HG03558 (cell line): Measurements from ENCODE around the gene CARD9.
"Not testable (repeated sequence)": the region's sequence is repeated elsewhere in the genome, so short reads cannot be mapped to it uniquely, and the experiment has no call there.

ENCODE experiments used
- ATAC-seq: cut with Tn5 transposase; IDR thresholded peaks from one replicate; pipeline ENCODE4 v1.9.1; 2021; ENCODE audit warnings: moderate number of reproducible peaks; ENCODE audit not compliant: unreplicated experiment; ENCODE audit errors: extremely low read depth

Gene CARD9, protein sequence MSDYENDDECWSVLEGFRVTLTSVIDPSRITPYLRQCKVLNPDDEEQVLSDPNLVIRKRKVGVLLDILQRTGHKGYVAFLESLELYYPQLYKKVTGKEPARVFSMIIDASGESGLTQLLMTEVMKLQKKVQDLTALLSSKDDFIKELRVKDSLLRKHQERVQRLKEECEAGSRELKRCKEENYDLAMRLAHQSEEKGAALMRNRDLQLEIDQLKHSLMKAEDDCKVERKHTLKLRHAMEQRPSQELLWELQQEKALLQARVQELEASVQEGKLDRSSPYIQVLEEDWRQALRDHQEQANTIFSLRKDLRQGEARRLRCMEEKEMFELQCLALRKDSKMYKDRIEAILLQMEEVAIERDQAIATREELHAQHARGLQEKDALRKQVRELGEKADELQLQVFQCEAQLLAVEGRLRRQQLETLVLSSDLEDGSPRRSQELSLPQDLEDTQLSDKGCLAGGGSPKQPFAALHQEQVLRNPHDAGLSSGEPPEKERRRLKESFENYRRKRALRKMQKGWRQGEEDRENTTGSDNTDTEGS

DNA sequence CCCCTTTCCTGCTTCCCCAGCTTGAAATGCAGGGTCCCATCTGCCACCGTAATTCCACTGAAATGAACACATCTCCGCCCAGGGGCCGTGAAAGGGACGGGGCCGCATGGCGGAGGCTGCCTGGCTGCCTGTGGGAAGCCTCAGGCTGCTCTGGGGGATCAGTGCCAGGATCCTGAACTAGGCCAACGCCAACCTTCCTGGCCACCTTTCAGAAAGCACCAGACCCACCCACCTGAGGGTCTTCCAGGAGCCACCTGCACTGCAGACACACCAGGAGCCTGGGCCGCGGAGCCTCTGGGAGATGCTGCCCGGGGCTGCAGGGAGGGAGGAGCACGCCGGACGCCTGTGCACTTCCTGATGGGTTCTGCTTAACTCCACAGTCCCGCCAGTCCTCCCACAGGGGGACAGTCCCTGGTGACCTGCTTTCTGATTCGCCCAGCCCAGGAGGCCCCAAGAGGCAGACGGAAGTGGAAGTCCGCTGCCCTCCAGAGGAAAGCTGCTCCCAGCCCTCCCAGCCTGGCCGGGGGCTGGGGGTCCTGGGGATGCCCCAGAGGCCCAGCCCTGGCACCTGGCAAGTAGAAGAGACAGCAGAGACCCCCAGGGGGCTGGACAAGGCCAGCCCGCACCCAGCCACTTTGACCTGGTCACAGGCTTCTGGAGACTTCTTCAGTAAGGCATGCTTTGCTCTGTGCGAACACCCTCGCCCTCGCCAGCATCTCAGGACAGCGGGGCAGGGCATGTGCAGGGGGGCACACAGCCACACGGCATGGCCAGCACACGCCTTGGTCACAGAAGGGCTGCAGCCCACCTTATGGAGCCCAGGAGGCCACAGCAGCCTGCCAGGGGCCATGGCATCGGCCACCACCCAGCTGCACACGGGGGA is at the start of gene CARD9:
Gene CARD9, minus strand, starts transcription at position 370 of the 883 bp plus-strand sequence. CDS start 1,591 bp downstream, outside the sequence.
- no peak for ATAC-seq

DNA sequence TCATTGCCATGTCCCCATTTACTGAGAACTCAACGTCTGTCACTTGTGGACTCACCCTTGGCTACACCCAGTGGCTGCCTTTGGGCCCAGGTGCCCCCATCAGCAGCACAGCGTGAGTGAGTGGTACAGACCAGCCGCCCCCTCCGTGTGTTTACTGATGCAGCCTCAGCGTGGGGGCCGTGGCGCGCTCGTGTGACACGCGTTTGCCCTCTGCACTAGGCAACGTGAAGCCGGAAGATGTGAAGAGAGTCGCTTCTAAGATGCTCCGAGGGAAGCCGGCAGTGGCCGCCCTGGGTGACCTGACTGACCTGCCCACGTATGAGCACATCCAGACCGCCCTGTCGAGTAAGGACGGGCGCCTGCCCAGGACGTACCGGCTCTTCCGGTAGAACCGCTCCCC is 49.4 kb upstream of the CARD9 start:
- no peak for ATAC-seq

DNA sequence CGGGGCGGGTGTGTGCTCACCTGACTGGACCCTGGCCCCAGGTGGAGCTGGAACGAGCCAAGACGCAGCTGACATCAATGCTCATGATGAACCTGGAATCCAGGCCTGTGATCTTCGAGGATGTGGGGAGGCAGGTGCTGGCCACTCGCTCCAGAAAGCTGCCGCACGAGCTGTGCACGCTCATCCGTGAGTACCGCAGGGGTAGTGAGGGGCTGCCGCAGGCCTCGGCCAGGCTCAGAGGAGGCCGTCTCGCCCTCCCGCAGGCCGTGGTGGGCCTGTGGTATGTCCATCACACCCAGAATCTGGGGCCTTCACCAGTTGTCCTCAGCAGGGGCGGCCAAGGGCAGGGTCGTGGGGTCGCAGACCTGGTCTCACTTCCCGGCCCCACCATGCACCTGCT is 48.3 kb upstream of the CARD9 start:
- ATAC-seq: no peak

DNA sequence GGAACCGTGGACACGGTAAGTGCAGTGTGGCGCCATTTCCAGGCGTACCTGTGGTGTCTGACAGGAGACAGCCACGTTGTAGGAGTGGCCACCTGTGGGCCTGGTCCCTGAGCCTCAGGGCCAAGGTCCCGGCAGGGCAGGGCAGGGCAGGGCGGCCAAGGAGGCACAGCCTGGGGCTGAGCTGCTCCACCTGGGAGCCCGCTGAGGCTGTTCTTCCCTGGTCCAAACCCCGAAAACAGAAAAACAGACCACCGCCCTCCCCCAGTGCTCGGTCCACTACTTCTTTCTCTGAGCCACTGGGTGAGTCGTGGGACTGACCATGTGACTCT is 45.6 kb upstream of the CARD9 start:
- no peak for ATAC-seq

DNA sequence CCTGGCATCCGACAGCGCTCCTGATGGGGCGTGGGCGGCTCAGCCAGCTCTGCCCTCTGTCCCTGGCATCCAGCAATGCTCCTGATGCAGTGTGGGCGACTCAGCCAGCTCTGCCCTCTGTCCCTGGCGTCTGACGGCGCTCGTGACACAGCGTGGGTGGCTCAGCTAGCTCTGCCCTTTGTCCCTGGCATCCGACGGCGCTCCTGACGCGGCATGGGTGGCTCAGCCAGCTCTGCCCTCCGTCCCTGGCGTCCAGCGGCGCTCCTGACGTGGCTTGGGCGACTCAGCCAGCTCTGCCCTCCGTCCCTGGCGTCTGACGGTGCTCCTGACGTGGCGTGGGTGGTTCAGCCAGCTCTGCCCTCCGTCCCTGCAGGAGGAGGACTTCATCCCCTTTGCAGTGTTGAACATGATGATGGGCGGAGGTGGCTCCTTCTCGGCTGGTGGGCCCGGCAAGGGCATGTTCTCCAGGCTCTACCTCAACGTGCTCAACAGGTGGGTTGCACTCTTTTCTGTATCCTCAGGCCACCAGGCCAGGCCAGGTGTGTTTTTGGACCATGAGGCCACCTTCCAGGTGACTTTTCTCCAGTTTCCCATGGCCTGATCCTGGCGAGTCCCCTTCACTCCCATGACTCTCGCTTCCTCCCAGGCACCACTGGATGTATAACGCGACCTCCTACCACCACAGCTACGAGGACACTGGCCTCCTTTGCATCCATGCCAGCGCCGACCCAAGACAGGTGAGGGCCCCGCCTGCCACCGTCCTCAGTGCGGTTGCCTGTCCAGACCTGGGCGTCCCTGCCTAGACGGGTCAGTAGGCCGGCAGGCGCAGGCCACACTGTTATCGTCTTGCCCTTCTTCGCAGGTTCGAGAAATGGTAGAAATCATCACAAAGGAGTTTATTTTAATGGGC is 45.0 kb upstream of the CARD9 start:
- ATAC-seq: no peak

DNA sequence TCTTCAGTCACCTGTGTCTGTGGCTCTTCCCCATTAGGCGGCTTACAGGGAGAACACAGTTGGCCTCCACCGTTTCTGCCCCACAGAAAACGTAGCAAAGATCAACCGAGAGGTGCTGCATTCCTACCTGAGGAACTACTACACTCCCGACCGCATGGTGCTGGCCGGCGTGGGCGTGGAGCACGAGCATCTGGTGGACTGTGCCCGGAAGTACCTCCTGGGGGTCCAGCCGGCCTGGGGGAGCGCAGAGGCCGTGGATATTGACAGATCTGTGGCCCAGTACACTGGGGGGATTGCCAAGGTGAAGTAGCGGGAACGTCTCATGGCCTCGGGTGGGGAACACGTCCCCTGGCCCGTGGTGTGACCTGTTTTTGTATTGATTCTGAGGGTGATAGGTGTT is 43.4 kb upstream of the CARD9 start:
- ATAC-seq: no peak

DNA sequence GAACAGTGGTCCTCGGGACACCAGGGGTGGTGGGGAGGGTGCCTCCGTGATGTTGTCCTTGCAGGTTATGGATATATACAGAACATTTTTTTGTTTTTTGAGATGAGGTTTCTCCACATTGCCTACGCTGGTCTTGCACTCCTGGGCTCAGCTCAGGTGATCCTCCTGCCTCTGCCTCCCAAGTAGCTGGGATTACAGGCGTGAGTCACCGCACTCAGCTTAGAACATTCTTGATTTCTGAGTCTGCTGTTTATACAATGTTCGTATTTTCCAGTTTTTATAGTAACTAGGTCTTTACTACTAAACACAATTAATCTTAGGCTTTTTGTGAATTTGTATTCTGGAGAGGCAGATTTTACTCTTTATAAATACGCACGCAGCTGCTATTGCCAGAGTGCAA is 43.0 kb upstream of the CARD9 start:
- no peak for ATAC-seq

DNA sequence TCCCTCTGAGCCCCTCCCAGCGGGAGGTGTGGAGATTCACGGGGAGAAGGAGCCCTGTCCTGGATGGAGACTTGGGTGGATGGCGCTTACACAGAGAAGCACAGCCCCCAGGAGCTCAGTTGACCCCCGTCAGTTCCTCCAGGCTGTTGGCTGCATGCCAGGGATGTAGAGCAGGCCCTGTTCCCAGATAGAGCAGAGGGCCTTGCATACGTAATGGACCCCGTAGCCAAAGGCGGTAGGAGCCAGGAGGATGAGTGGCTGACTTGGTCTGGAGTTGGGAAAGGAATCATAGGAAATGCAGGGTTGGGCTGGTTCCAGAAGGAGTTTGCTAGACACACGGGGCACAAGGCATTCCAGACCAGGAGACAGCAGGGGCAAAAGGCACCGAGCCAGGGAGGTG is 39.5 kb upstream of the CARD9 start:
- ATAC-seq: no peak

DNA sequence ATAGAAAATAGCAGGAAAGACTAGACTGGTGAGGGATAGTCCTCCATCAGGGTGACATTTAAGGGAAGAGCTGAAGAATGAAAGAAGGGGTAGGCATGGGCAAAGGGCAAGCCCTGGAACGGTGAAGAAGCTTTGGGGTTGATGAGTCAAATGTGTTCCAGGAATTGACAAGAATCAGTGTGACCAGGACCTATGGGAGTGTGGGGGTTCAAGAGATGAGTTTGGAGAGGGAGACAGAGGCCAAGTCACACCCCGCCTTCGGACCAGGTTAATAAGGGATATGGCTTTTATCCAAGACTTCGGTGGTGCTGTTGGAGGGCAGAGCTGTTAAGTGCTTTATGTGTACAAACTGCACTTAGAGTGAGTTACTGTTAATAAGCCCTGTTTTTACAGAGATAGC is 37.9 kb upstream of the CARD9 start:
- no peak for ATAC-seq

DNA sequence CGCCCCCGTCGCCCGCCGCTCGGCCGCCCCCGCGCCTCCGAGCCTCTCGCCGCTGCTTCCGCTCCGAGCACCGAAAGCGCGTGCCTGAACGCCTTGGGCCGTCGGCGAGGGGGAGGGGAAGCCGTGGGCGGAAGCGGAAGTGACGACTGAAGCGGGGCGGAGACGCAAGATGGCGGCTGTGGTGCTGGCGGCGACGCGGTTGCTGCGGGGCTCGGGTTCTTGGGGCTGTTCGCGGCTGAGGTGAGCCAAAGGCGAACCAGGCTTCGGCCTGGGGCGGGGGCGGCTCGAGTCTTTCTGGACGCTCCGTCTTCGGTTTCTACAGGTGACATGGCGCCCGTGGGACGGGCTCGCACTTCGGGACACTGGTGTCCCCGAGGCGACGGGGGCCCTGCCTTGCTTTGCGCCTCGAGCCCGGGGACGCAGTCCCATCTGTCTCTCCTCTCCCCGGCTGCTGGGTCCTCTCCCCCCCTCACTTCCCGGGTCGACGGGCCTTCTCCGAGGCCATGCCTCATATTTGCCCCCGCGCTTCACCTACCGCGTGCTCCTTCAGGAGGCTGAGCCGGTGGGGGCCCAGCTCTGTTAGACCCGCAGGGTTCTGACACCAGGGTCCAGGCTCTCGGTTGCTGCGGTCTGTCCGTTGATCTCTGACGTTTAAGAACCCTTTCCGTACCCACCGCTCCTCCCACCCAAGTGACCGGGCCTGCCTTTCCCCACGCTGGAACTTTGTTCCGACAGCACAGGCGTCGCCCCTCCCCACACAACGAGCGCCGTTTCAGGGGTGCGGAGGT is 37.2 kb upstream of the CARD9 start, which contains the start of the genes ENTR1 and PMPCA:
Gene ENTR1, minus strand, starts transcription at position 115 of the 788 bp plus-strand sequence. CDS start 217 bp downstream, outside the sequence.
Gene PMPCA, plus strand, starts transcription at position 159 of the 788 bp plus-strand sequence. Its CDS starts 11 bp downstream, at position 170.
- ATAC-seq: peak; percentile 48

DNA sequence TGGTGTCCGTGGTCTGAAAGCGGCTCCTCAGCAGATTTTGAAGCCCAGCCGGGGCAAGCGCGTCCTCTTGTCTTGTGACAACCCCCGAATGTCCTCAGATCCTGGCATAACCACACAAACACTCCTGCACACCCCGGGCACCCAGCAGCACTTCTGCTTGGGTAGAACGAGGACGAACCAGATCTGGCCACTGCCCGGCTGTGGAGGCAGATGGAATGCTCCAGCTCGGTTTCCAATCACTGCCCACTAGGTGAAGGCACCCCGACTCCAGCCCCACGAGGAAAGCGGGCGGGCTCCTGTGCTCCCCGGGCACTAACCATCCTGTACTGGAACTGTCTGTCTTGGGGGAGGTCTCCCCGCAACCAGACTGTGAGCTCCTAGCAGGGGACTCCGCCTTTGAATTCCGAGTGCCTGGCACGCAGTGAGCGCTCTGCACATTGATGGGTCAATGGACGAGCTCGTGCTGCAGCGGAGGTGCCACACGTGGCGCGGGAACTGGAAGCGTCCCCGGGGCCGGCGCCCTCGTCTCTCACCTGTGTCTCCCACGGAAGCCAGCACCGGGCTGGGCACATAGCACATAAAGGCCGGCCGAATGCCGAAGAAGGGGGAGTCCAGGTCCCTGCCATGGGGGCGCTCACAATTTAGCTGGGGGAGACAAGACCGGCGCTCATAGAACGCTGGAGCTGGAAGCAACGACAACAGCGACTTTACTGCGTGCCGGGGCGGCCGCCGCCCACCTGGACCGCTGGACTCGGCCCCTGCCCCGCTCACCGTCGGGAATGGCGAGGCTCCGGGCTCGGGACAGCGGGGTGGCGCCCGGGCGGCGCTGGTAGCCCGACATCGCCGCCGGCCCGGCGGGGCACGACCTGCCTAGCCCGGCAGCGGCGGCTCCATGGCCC is 36.3 kb upstream of the CARD9 start:
- no peak for ATAC-seq

DNA sequence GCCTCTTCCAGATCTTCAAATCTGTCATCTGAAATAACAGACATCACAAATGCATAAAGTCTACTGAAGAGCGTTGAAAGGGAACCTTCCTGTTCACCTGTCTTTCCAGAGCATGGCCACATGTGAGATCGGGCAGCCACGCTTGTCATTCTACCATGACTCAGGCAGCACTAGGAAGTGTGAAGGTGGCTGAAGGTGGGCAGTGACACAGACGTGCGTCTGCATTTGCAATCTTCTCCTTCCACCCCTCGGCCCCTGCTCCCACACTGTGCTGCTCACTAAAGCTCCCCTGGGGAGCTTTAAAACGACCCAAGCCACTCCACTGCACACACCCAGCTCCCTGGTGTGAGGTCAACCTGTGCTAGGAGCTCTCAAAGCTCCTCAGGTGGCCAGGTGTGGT is 34.4 kb upstream of the CARD9 start:
- no peak for ATAC-seq

DNA sequence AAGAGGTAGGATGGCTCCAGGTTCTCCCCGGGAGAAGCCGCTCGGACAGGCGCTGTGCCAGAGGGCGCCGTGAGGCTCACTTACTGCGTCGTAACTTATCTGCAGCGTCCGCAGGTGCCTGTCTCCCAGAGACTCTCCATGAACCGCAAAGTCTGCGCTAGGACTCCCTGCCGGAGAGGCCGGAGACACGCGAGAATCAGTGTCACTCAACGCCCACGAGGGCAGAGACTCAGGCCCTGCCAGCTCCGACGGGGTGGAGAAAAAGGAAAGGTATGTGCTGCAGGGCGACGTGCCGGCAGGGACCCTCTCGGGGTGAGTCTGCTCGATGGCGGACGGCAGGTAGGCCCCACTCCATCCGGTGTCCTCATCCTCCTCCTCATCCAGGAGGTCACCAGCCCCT is 33.6 kb upstream of the CARD9 start:
- ATAC-seq: not testable (repeated sequence)

DNA sequence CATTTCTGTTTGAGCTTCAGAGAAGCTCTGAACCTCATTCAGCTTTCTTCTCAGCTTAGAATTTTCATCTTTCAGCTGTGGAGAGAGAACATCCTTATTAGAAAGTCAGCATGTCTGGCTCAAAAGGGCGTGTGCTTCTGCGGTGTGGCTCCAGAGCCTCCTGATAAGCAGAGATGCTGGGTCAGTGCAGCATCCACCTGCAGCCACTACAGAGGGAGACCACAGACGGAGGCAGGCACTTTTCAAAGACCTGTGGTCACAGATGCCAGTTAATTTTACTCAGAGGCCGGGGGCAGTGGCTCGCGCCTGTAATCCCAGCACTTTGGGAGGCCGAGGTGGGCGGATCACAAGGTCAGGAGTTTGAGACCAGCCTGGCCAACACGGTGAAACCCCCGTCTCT is 32.4 kb upstream of the CARD9 start:
- ATAC-seq: not testable (repeated sequence)

DNA sequence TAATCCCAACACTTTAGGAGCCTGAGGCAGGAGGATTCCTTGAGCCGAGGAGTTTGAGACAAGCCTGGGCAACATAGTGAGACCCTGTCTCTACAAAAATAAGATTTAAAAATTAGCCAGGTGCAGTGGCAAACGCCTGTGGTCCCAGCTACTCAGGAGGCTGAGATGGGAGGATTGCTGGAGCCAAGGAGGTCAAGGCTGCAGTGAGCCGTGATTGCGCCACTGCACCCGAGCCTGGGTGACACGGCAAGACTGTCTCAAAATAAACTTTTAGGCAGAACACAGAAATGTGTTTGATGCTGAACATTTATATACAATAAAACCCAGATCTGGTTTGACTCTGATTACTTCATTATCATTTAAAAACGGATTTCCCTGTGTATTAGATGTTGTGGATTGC is 32.0 kb upstream of the CARD9 start:
- no peak for ATAC-seq

DNA sequence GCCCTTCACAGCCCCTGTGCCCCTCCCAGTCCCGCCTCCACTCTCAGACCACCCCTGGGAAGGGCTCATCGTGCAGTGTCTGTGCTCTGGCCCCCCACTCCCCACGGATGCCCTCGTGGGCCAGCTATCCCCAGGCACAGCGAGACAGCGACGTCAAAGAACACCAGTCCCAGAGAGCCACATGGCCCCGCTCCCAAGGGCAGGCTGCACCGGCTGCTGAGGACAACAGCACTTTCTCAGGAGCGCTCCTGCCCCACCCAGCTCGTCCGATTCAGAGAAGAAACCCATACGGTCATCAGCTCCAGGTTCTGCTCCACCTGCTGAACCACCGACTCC is 31.3 kb upstream of the CARD9 start:
- ATAC-seq: no peak

DNA sequence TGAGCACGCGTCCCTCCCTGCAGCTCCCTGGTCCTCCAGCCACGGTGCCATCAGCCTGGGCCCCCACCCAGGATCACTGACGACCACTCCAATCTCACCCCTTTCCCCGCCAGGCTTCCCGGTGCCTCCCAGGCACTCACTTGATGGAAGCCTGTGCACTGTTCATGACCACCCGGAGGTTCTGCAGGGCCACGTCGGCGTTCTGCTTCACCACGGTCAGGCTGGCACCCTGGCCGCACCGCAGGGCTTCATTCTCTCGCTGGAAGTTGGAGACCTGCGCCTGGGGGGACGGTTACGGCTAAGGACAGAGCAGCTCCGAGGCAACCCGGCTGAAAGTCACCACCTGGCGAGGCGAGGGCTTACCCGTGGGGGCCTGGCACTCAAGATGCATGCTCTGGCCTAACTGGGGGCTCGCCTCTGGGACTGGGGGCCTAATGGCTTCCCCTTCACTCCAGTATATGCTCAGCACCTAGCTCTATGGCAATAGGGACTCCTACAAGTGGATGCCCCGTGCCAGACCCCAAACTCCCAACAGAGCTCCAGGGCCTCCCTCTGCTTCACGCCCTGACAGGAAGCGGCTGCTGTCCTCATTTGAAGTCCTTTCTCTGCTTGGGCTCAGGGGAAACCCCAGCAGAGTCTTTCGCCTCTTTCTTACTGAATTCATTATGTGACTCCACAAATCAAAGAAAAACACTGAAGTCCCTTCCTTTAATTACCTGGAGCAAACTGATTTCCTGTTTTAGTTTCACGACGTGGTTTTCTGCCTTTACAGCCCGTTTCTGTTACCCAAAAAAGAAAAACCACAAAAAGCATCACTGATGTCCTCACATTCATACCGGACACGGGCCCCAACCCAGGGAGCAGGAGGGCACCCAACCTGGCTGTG is 30.7 kb upstream of the CARD9 start:
- no peak for ATAC-seq
